ENCODE data around the gene FKBP5. TPM values are rescaled to one million over a fixed set of nuclear protein-coding genes. Genes with fewer than 3 reads are reported as not detected.
A peak's percentile ranks its signal among the peaks of the same experiment; 100 is the strongest.

Gene FKBP5
- total and polyA plus RNA-seq, 2 experiments from 2014 or later, result 73.6 to 254 TPM

GRCh38 chr6:35725721-35726438 lies 37.2 kb upstream of the FKBP5 start:
- H3K27ac ChIP-seq, result peak overlapping the region; percentile 100
- peaks cover 80% of the 10 kb centered on the region for H3K4me1 ChIP-seq (ENCODE audit: insufficient read depth)
- no peaks in the 10 kb centered on the region for H4K20me1 ChIP-seq (ENCODE audit: insufficient read depth, poor library complexity, severe bottlenecking)
- H3K27me3 ChIP-seq, result no peaks in the 10 kb centered on the region
- H3K9me2 ChIP-seq (replicated peaks; ENCODE audit: insufficient read depth), result no peaks in the 10 kb centered on the region
- H3K4me2 ChIP-seq, result peak overlapping the region; percentile 90
- no peaks in the 10 kb centered on the region for H3K79me2 ChIP-seq
- H3K4me3 ChIP-seq, result no peak overlapping the region
- DNase-seq (ENCODE audit: low spot score), result peak; percentile 54
- no peaks in the 10 kb centered on the region for H3K9me3 ChIP-seq (ENCODE audit: low read depth)
- WGBS (ENCODE audit: low lambda C conversion rate, missing lambda C conversion rate), result 55% methylated on average over 11 of the region's 11 CpGs
- no peaks in the 10 kb centered on the region for H3K36me3 ChIP-seq (replicated peaks; ENCODE audit: insufficient read depth, low read depth)
- no peak for TF ChIP-seq EZH2phosphoT487 (IDR thresholded peaks at IDR 0.05; ENCODE audit: low read depth, severe bottlenecking, unreplicated experiment)
- TF ChIP-seq, protein P1, sequence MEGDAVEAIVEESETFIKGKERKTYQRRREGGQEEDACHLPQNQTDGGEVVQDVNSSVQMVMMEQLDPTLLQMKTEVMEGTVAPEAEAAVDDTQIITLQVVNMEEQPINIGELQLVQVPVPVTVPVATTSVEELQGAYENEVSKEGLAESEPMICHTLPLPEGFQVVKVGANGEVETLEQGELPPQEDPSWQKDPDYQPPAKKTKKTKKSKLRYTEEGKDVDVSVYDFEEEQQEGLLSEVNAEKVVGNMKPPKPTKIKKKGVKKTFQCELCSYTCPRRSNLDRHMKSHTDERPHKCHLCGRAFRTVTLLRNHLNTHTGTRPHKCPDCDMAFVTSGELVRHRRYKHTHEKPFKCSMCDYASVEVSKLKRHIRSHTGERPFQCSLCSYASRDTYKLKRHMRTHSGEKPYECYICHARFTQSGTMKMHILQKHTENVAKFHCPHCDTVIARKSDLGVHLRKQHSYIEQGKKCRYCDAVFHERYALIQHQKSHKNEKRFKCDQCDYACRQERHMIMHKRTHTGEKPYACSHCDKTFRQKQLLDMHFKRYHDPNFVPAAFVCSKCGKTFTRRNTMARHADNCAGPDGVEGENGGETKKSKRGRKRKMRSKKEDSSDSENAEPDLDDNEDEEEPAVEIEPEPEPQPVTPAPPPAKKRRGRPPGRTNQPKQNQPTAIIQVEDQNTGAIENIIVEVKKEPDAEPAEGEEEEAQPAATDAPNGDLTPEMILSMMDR (IDR thresholded peaks at IDR 0.05; ENCODE audit: poor library complexity), result no peak
- TF ChIP-seq EZH2 (IDR thresholded peaks at IDR 0.05; ENCODE audit: borderline replicate concordance), result no peak
- H2AFZ ChIP-seq, result no peak overlapping the region

DNA sequence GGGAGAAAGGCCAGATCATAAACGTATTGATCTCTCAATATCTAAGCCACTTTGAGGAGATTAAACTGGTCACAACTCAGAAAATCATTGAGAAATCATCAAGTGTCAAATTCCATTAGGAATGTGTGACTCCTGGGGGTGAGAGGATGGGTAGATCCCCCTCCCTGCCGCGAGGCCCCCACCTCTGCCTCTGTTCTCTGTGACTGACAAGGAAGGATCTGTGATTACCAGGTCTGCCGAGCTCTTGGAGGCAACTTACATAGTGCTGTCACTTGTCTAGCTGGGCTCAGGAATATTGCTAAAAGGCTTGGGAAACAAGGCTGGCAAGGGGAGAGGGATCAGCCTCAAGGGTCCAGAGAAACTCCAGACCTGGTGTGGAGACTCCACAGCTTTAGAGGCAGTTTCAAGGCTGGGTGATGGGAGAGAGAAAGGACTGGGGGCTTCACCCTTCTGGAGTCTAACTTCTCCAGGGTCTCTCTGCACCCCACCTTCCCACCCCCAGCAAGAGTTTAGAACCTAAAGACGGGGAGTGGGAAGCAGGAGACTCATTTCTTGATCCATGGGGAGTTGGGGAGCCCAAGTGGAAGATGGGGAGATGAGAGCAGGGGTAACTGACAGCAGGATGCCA lies 36.5 kb upstream of the FKBP5 start:
- TF ChIP-seq EZH2 (IDR thresholded peaks at IDR 0.05; ENCODE audit: borderline replicate concordance), result no peak
- TF ChIP-seq EZH2phosphoT487 (IDR thresholded peaks at IDR 0.05; ENCODE audit: low read depth, severe bottlenecking, unreplicated experiment), result no peak
- TF ChIP-seq, protein P1 (IDR thresholded peaks at IDR 0.05; ENCODE audit: poor library complexity), result no peak
- Histone ChIP-seq H3K27me3 (no peaks in the 10 kb centered on the region), H3K9me2 (replicated peaks; ENCODE audit: insufficient read depth) (no peaks in the 10 kb centered on the region), H3K27ac (peak overlapping the region; percentile 100), H3K79me2 (no peaks in the 10 kb centered on the region), H4K20me1 (ENCODE audit: insufficient read depth, poor library complexity, severe bottlenecking) (no peaks in the 10 kb centered on the region), H3K4me3 (no peak overlapping the region), H3K36me3 (replicated peaks; ENCODE audit: insufficient read depth, low read depth) (no peaks in the 10 kb centered on the region), H2AFZ (no peak overlapping the region), H3K9me3 (ENCODE audit: low read depth) (no peaks in the 10 kb centered on the region), H3K4me2 (peak overlapping the region; percentile 90), H3K4me1 (ENCODE audit: insufficient read depth) (peaks cover 78% of the 10 kb centered on the region)
- 68% methylated on average over 5 of the region's 5 CpGs for whole genome bisulfite sequencing (ENCODE audit: low lambda C conversion rate, missing lambda C conversion rate)
- no peak for DNase-seq (ENCODE audit: low spot score)

GRCh38 chr6:35724471-35724870 lies 35.8 kb upstream of the FKBP5 start:
- 84% methylated on average over 2 of the region's 2 CpGs for WGBS (ENCODE audit: low lambda C conversion rate, missing lambda C conversion rate)
- Histone ChIP-seq H3K4me1 (ENCODE audit: insufficient read depth) (peaks cover 78% of the 10 kb centered on the region), H3K36me3 (replicated peaks; ENCODE audit: insufficient read depth, low read depth) (no peaks in the 10 kb centered on the region), H3K9me2 (replicated peaks; ENCODE audit: insufficient read depth) (no peaks in the 10 kb centered on the region), H3K27ac (peak overlapping the region; percentile 100), H3K4me2 (no peak overlapping the region), H4K20me1 (ENCODE audit: insufficient read depth, poor library complexity, severe bottlenecking) (no peaks in the 10 kb centered on the region), H3K79me2 (no peaks in the 10 kb centered on the region), H2AFZ (no peak overlapping the region), H3K9me3 (ENCODE audit: low read depth) (no peaks in the 10 kb centered on the region), H3K4me3 (no peak overlapping the region), H3K27me3 (no peaks in the 10 kb centered on the region)
- DNase-seq (ENCODE audit: low spot score), result no peak
- TF ChIP-seq EZH2 (IDR thresholded peaks at IDR 0.05; ENCODE audit: borderline replicate concordance) (no peak), EZH2phosphoT487 (IDR thresholded peaks at IDR 0.05; ENCODE audit: low read depth, severe bottlenecking, unreplicated experiment) (no peak)
- TF ChIP-seq, protein P1 (IDR thresholded peaks at IDR 0.05; ENCODE audit: poor library complexity), result no peak
